CD1c-positive myeloid dendritic cell (primary cell): ENCODE measurements around the gene MRPL41.
A peak's percentile ranks its signal among the peaks of the same experiment; 100 is the strongest.
"Not testable (repeated sequence)": the region's sequence is repeated elsewhere in the genome, so short reads cannot be mapped to it uniquely, and the experiment has no call there.

Experiments
- DNase-seq: peaks from one replicate; pipeline ENCODE4 v3.0.0-alpha.2; 2016; ENCODE audit errors: extremely low spot score

Gene MRPL41

GRCh38 chr9:137553654-137554053 lies 2.0 kb downstream of the MRPL41 start:
- not testable (repeated sequence) for DNase-seq

DNA sequence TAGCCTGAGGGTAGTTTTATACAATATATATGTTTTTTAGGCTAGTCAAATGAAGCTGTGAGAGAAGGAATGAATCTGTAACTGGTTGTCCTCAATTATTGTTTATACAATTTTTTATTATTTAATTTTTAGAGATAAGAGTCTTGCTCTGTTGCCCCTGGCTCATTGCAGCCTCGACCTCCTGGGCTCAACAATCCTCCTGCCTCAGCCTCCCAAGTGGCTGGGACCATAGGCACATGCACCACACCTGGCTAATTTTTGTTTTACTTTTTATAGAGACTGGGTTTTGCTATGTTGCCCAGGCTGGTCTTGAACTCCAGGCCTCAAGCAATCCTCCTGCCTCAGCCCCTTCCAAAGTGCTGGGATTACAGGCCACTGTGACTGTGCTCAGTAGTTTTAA lies 2.7 kb downstream of the MRPL41 start:
- no peak for DNase-seq

- no peak for DNase-seq
Observed at GRCh38 chr9:137555179-137555578, 3.5 kb downstream of the MRPL41 start.

DNA sequence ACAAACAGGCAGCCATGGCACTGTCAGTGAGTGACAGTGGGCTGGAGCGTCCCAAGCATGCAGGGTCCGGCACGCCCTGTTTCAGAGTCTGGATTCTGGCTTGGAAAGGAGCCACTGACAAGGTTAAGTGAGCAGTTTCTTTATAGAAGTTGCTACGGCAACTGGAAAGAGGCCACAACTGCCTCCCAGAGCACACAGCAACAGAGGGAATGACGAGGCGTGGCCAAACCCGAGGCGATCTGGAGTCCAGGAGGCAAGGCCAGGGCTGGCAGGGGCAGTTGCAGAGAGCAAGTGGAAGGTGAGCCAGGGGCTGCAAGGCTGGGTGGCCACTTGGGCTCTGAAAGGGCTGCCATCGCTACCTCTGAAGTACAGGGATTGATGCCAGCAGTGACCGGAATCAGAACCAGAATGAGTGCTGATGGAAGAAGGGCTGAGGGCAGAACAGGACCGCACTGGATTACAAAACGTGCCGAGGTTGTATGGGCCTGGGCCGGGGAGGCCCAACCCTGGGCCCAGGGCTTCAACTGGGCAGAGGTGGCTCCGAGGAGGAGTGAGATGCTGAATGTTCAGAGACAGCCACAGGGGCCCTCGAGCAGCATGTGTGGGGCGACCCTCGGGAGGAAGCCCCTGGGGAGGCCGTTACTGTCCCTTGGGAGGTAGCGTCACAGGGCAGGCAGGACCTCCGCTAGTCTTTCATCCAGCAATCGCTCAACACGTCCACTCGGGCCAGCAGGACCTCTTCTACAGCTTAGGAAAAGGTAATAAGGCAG lies 4.6 kb downstream of the MRPL41 start:
- DNase-seq: no peak

- DNase-seq: no peak
Observed at GRCh38 chr9:137558127-137558526, 6.4 kb downstream of the MRPL41 start.

DNA sequence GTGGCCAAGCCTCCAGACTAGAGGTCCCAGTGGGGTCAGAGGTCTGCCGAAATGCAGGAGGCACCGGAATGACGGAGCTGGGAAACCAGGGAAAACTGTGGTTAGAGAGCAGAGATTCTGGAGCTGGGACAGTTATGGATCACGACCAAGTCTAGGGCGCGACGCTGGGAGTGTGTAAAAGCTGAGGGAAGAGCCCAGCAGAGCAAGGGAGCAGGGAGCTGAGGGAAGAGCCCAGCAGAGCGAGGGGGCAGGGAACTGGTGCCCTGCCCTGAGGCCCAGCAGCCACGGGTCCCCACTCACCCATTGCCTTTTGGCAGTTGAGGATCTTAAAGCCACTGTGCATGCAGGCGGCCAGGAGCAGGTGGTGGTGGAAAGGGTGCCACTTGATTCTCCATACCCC lies 12.5 kb downstream of the MRPL41 start:
- DNase-seq: no peak

- no peak for DNase-seq
Observed at GRCh38 chr9:137564817-137565411, 13.2 kb downstream of the MRPL41 start.

DNA sequence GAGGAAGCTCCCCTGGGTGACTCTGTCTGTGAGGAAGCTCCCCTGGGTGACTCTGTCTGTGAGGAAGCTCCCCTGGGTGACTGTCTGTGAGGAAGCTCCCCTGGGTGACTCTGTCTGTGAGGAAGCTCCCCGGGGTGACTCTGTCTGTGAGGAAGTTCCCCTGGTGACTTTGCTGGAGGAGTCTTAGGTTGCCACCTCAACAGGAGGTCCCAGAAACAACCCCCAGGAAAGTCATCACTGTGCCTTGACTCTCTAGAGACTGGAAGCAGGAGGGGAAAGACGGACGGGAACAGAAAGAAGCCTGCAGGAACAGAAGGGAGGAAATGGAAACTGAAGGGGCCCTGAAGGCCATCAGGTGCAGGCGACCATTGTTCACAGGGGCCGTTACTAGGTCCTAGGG lies 16.8 kb downstream of the MRPL41 start:
- DNase-seq: not testable (repeated sequence)

GRCh38 chr9:137569609-137570203 lies 18.0 kb downstream of the MRPL41 start:
- DNase-seq: no peak

GRCh38 chr9:137570566-137570965 lies 18.9 kb downstream of the MRPL41 start:
- no peak for DNase-seq

DNA sequence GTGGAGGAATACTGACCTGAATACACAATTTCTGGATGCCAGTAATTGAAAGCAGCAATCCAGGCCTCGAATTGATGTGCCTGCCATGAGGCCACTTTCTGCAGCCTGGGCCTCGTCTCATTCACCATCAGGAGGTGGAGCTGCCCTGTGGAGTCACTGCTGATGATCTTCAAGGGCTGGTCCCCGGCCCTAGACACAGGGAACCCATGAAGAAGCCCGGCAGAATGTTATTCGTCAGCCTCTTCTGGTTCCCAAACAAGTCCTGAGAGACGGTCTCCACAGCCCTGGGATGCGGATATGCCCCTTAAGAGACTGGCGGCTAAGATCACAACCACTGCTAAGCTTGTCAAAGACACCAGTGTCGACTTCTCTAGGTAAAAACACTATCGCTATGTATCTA lies 22.5 kb downstream of the MRPL41 start:
- DNase-seq: no peak

- no peak for DNase-seq
Observed at GRCh38 chr9:137575364-137575715, 23.7 kb downstream of the MRPL41 start.

- DNase-seq: no peak
Observed at GRCh38 chr9:137575716-137576411, 24.2 kb downstream of the MRPL41 start.

GRCh38 chr9:137578518-137579258 lies 27.0 kb downstream of the MRPL41 start, which contains the start of gene DPH7:
DPH7 (minus strand) TSS chr9:137578925; CDS start chr9:137578777, 148 bp downstream.
- peak; percentile 97 for DNase-seq

DNA sequence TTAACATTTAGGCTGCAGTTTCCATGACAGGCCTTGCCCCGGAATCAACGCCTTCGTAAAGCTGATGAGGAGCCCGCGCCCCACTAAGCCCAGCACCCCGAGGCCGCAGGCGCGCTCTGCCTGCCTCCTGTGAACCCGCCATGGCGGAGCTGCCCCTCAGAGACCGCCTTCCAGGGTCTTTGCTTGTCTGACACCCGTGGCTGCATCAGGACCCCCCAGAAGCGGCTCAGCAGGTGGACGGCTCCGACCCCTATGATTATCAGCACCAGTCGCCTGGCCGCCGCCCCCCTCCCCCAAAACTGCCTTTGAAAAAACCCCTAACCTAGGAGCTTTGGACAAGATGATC lies 27.6 kb downstream of the MRPL41 start:
- no peak for DNase-seq

DNA sequence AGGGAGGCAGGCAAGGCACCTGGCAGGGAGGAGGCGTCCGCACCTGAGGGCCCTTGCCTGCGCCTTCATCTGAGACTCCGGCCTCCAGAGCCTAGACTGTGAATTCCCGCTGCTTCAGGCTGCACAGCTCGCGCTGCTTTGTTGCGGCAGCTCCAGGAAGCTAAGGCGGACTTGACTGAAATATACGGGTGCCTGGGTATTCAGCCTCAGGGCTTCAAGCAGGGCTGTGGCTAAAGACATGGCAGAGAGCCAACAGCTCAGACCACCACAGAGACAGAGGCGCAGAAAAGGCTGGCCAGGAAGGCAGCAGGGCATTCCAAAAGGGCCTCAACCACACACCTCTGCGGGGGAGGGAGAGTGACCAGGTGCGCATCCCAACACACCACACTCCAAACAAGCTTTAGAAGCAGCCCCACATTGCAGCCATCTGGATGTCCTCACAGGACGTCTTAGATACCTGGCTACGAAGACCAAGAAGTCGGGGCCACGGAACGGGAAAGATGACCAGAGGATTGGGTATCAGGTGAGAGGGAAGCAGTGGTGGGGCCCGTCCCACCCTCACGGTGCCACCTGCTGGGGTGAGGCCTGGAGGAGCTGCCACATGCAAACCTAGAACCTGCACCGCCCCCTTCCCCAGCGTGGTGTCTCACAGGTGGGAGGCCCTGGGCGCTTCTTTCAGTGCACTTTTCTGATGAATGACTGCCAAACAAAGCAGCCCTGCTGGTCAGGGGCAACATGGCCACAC lies 28.7 kb downstream of the MRPL41 start:
- DNase-seq: no peak

DNA sequence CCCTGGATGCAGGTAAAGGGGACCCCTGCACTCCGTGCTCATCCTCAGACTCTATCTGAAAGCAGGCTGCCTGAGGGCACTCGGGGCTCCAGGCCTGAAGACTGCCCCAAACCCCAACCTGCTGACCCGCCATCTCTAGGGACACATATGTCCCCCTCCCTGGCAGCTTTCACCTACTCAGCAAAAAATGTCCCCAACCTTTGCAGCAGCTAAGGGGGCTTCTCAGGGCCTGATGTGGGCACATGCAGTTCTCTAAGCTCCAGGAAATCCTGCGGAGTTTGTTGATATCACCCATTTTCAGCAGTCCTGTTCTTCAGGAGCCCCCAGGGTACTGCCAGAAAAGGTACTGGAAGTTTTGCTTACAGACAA lies 29.3 kb downstream of the MRPL41 start:
- DNase-seq: no peak

GRCh38 chr9:137581361-137582285 lies 29.9 kb downstream of the MRPL41 start:
- DNase-seq: no peak

GRCh38 chr9:137582286-137582860 lies 30.7 kb downstream of the MRPL41 start:
- DNase-seq: no peak

GRCh38 chr9:137583347-137583746 lies 31.7 kb downstream of the MRPL41 start:
- DNase-seq: no peak
